DOHH2 (cell line): ENCODE results near the gene PRDM5.

Source experiments
- CTCF ChIP-seq: fragments of 200-600 bp; sonication (generic); IDR thresholded peaks from one replicate; pipeline ENCODE4 v1.5.1; 2014; ENCODE audit warnings: antibody characterized with exemption, mild to moderate bottlenecking, low read depth, low read length; ENCODE audit not compliant: poor library complexity, severe bottlenecking
- EZH2phosphoT487 ChIP-seq: fragments of 200-600 bp; sonication (generic); IDR thresholded peaks from 2 replicates; pipeline ENCODE4 v1.6.1; 2017; ENCODE audit warnings: borderline replicate concordance, mild to moderate bottlenecking, antibody characterized with exemption, low read length, moderate library complexity, mixed read lengths

DNA sequence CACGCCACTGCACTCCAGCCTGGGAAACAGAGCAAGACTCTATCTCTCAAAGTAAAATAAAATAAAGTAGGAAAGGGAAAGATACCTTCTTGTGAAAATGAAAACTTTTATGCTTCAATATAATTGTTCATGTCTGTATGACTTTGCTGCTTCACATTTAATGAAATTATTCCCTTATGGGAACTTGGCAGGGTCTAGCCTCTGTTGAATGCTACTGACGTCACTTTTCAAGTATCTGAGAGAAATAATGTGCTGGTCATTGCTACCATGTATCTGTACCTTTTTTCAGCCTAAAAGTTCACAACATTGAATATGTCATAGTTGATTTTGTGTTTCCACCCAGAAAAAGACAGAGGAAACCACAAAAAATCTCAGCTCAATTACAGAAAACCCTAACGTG, 65.2 kb downstream of the PRDM5 start:
- no peak for TF ChIP-seq CTCF
- TF ChIP-seq EZH2phosphoT487 = no peak
